Measurements from ENCODE around the gene DUSP6.
"Not testable (repeated sequence)": the region's sequence is repeated elsewhere in the genome, so short reads cannot be mapped to it uniquely, and the experiment has no call there.

DUSP6 gene

GRCh38 chr12:89351489-89352241, 636 bp downstream of the DUSP6 start:
- peak; percentile 14 for DNase-seq (ENCODE audit: low read depth)

- no peak for DNase-seq (ENCODE audit: low read depth)
Measured at GRCh38 chr12:89350630-89351488, 1.4 kb downstream of the DUSP6 start.

GRCh38 chr12:89350260-89350629, 2.1 kb downstream of the DUSP6 start:
- no peak for DNase-seq (ENCODE audit: low read depth)

- no peak for DNase-seq (ENCODE audit: low read depth)
Measured at GRCh38 chr12:89349814-89350213, 2.5 kb downstream of the DUSP6 start.

- DNase-seq (ENCODE audit: low read depth), result no peak
Measured at GRCh38 chr12:89348894-89349699, 3.2 kb downstream of the DUSP6 start.

- no peak for DNase-seq (ENCODE audit: low read depth)
Measured at GRCh38 chr12:89347325-89347829, 4.9 kb downstream of the DUSP6 start.

- DNase-seq (ENCODE audit: low read depth), result no peak
Measured at GRCh38 chr12:89346741-89347324, 5.5 kb downstream of the DUSP6 start.

DNA sequence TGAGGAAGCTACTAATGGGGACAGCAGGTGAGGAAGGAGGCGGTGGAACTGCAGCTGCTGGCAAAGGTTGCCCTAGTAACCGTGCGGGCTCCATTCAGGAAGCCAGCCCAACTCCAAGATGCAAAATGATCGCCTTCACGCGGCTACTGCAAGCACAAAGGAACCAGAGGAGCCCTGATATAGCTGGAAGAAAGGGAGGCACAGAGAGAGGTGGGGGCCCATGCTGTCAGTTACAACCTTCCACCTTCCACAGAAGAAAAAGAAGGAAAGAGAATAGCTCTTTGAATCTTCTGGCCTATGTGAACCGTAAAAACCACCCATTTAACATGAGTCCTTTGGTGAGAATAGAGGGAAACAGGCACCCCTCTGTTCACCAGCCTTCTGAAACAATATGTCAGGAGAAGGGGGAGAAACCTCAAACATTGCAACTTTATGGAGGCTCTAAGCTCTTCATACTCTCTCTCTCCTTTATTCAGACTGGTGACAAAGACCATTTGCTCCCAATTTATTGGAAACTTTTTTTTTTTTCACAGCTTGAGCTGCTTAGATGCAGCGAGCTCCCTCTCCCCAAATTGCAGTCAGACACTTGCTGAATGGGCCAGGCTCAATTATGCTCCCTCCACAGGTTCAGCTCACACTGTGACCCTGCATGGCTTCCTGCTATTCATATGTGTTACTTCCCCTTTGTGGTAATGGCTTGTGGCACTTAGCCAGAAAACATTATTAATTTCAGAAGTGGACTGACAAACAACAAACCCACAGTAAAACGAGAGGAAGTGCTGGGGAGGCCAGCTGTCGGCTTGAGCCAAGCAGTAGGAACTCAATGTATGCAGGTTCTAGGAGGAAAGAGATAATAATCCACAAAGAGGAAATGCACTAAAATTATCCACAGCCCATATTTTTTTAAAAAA, 6.2 kb downstream of the DUSP6 start:
- DNase-seq (ENCODE audit: low read depth), result no peak

GRCh38 chr12:89345376-89345775, 6.9 kb downstream of the DUSP6 start:
- DNase-seq (ENCODE audit: low read depth), result no peak

DNA sequence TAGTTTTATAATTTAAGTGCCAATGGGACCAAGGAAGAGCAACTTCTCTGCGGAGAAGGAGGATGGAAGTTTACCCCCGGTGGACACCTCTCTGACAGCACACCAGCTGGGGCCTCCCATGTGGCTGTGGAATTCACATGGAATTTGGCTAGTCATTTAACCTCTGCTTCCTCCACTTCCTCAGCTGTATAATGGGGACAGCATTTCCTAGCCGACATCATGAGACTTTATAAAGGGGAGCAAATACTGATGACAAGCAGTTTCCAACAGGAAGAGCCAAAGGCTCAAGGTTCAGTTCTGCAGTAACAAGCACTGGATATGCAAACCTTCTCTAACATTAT, 7.5 kb downstream of the DUSP6 start:
- DNase-seq (ENCODE audit: low read depth), result no peak

DNA sequence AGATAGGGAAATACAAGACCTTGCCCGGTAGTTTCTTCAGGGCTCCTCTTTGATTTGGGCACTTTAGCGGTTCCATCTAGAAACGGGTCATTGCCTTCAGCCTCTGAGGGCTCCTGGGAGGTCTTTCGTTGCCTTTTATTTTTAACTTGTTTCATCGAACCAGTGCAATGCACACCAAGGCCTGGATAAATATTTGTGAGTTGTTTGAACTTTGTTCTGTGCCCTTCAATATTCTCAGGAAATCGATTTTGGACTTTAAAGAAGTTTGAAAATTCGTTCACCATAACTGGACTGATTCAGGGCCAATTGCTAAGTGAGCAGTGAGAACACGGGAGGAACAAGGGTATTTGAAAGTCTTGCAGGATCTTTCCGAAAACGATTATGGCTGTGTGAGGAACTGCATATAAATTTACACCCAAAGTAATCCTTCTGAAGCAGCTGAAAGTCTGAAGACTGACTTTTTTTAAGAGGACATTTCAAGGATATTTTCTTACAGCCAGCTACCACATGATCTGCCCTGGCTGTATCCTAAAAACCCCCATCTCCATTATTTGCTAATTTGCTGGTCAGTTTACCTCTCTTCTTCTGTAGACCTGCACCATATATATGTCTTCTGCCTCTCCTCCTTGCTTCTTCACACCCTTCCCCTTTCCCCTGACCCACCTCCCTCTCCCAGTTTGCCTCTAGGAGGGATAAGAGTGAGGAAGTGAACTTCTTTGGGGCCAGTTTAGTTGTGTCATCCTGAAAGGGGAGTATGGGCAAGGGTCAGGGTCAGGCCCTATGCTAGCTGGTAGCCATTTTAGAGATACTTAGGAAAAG, 8.0 kb downstream of the DUSP6 start:
- DNase-seq (ENCODE audit: low read depth), result no peak

GRCh38 chr12:89343127-89343526, 9.2 kb downstream of the DUSP6 start:
- DNase-seq (ENCODE audit: low read depth), result no peak

DNA sequence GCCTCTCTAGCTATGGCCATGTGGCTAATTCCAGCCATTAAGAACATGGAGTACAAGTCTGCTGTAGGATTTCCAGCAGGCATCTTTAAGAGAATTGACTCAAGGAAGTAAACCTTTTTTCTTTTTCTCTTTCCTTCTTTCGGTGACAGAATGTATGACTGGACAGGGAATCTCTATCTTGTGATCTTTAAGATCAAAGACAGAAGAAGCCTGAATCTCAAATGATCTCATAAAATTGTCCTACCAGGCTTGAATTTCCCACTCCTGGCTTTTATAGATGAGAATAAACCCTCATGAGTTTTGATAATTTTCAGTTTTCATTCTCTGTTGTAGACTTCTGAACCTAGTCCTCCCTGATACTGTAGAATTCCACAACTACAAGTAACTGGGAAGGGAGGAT, 11.4 kb downstream of the DUSP6 start:
- DNase-seq (ENCODE audit: low read depth), result no peak

DNA sequence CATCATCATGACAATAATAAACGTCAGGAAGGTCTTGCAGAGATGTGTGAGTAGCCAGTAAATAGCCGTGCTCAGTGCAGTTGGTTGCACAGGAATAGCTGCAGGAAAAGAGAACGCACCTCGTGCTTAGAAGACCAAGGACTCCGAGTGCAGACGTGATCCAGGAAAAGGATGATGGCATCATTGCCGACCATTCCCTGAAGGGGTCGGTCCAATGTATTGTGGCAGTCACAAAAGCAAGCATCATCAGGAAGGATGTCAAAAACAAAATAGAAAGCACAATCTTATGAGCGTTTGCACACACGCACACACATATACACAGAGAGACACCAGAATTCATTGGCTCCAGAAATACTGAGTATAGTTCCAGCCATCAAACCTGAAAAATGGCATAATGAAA, 12.8 kb downstream of the DUSP6 start:
- no peak for DNase-seq (ENCODE audit: low read depth)

DNA sequence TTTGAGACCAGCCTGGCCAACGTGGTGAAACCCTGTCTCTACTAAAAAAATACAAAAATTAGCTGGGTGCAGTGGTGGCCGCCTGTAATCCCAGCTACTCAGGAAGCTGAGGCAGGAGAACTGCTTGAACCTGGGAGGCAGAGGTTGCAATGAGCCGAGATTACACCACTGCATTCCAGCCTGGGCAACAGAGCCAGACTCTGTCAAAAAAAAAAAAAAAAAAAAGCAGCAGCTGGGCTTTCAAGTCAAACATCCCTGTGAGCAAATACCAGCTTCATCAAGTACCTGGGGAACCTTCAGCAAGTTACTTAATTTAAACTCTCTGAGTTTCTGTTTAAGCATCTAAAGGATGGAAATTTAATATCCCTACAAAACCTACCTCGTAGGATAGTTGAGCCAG, 15.2 kb downstream of the DUSP6 start:
- not testable (repeated sequence) for DNase-seq (ENCODE audit: low read depth)

DNA sequence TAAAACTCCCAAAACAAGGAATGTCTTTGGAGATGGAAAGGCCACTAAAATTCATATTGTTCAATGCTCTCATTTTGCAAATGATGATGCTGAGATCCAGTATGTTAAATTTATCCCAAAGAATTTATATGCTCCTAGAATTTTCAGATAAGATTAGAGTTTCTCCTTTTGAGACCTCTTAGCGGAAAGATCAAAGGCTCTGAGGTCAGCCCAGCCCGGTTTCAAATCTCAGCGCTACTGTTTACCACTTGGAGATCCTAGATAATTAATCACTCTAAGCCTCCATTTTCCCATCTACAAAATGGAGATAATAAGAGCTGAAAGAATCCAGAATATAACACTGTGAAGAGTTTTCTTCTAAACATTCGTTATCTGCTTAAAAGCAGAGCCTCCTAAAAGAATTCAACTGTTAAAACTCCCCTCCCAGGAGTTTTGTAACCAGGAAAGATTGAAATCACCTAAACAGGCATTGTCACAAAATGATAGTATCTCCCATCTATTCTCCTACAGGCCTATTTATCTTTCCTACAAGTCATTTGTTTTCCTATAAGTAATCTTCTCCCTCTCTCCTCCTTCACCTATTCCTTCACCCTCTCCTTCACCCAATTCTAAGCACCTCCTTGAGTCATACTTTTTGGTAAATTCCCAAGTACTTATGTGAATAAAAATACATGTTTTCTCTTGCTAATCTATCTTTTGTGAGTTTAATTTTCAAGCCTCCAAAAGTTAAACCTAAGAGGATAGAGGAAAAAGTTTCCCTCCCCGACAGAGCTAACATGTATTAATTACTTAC, 16.7 kb downstream of the DUSP6 start:
- no peak for DNase-seq (ENCODE audit: low read depth)

DNA sequence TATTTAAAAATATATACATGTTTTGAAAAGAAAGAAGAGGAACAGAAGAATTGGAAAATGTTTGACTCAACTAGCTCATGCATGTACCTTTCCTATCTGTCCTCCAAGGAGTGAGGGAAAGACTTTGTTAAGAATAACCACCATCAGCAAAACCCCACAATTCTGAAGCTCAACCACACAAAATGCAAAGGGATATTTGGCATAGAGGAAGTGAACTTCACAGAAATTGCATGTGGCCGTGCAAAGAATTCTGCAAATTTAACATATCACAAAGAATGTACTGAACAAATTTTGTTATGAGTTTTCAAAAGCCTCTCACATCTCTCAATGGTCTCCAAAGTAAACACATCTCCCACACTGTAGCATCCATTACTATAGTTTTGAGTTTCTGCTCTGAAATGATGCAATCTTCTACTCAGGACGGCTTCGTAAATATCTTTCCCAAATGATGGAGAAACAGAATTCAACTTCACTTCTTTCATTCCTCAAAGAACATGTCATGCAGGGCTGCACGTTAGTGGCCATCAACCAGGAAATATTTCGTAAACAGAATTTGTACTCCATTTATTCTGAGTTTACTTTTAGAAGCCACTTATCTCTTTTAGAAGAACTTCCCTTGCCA, 17.6 kb downstream of the DUSP6 start:
- DNase-seq (ENCODE audit: low read depth), result no peak

- no peak for DNase-seq (ENCODE audit: low read depth)
Measured at GRCh38 chr12:89333564-89334252, 18.6 kb downstream of the DUSP6 start.

Measured in stimulated activated CD4-positive, alpha-beta T cell treated with anti-CD3 and anti-CD28 coated beads, Interleukin-2, amount 100 ng/mL, for 4 hours (primary cell).